Ovary (tissue), 3 donors: ENCODE data around the gene SIAH3.

Source experiments
- EP300 ChIP-seq: sonication (generic); formaldehyde crosslinking; IDR thresholded peaks from one replicate; pipeline ENCODE4 v1.6.1; 2017; ENCODE audit warnings: antibody characterized with exemption
- POLR2A ChIP-seq: fragments of 450-650 bp; IDR thresholded peaks from one replicate; pipeline ENCODE4 v1.6.1; 2017; ENCODE audit warnings: antibody characterized with exemption, mild to moderate bottlenecking, moderate library complexity
- TF ChIP-seq, protein P1 (sequence below), 3 donors: fragments of 450-650 bp in 2 of 3; fragments of 200-600 bp in 1 of 3; IDR thresholded peaks; one replicate each; pipeline versions ENCODE4 v1.5.1 to v1.8.0; 2016 to 2022; ENCODE audit warnings: antibody characterized with exemption in 3 of 3, mild to moderate bottlenecking in 1 of 3
- donor health status: DM: no; HTN: no; CAD: no.

DNA sequence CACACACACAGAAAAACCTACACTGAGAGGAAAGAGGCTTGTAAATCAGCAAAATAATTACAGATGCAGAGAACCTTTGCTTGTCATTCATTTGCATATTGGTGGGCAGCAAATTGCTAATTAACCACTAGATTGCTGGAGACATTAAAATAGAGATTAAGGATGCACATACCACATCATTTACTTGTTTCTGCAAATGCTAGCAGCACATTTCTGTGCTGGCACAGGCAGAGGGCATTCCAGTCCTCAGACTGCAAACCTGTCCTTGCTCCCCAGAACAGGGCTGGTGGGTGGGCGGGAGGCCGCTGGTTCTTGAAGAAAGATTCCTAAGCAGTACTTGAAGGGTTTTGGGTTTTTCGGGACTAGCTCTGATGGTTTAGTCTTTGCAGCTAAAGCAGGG is 941 bp upstream of the SIAH3 start:
- no peak for TF ChIP-seq EP300
- TF ChIP-seq, protein P1, sequence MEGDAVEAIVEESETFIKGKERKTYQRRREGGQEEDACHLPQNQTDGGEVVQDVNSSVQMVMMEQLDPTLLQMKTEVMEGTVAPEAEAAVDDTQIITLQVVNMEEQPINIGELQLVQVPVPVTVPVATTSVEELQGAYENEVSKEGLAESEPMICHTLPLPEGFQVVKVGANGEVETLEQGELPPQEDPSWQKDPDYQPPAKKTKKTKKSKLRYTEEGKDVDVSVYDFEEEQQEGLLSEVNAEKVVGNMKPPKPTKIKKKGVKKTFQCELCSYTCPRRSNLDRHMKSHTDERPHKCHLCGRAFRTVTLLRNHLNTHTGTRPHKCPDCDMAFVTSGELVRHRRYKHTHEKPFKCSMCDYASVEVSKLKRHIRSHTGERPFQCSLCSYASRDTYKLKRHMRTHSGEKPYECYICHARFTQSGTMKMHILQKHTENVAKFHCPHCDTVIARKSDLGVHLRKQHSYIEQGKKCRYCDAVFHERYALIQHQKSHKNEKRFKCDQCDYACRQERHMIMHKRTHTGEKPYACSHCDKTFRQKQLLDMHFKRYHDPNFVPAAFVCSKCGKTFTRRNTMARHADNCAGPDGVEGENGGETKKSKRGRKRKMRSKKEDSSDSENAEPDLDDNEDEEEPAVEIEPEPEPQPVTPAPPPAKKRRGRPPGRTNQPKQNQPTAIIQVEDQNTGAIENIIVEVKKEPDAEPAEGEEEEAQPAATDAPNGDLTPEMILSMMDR (IDR thresholded peaks at IDR 0.05): no peak
- TF ChIP-seq POLR2A: no peak
